Activated B cell treated with CpG ODN at 0.5 μM for 24 hours (primary cell): ENCODE measurements around the gene RTN4RL2. TPM values are rescaled to one million over a fixed set of nuclear protein-coding genes. Genes with fewer than 3 reads are reported as not detected.
A peak's percentile ranks its signal among the peaks of the same experiment; 100 is the strongest.

ENCODE experiments used
- ATAC-seq: fragments of 200-7000 bp; cut with Tn5 transposase; one replicate; pipeline ENCODE4 v1.10.0; 2021; ENCODE audit warnings: low read depth, mild to moderate bottlenecking, moderate library complexity
- CTCF ChIA-PET: fragments of 350-600 bp; sonication (Branson Sonifier 250); formaldehyde crosslinking; loops from one replicate; lab custom pipeline; 2021; ENCODE audit warnings: antibody characterized with exemption; lab: Charles Lee
- POLR2A ChIA-PET: fragments of 350-600 bp; sonication (Branson Sonifier 250); formaldehyde crosslinking; loops from one replicate; lab custom pipeline; 2021; ENCODE audit warnings: antibody characterized with exemption; lab: Charles Lee
- DNase-seq: peaks from one replicate; pipeline ENCODE4 v3.0.0; 2022
- H3K27ac Mint-ChIP-seq: one replicate; pipeline ENCODE4 v1.8.0; 2020; ENCODE audit warnings: mixed read lengths
- H3K27me3 Mint-ChIP-seq: one replicate; pipeline ENCODE4 v1.8.0; 2021; ENCODE audit warnings: mixed read lengths
- H3K36me3 Mint-ChIP-seq: one replicate; pipeline ENCODE4 v1.8.0; 2021; ENCODE audit warnings: low read depth, mixed read lengths
- H3K4me1 Mint-ChIP-seq: one replicate; pipeline ENCODE4 v1.8.0; 2021; ENCODE audit warnings: mixed read lengths
- H3K4me3 Mint-ChIP-seq: one replicate; pipeline ENCODE4 v1.8.0; 2020; ENCODE audit warnings: mild to moderate bottlenecking, mixed read lengths
- H3K9me3 Mint-ChIP-seq: one replicate; pipeline ENCODE4 v1.8.0; 2020; ENCODE audit warnings: mixed read lengths
- CTCF ChIP-seq: fragments of 200-600 bp; IDR thresholded peaks from one replicate; pipeline ENCODE4 v1.8.0; 2022; ENCODE audit warnings: antibody characterized with exemption, mild to moderate bottlenecking
- intact Hi-C: fragments of 100-400 bp; cut with micrococcal nuclease; formaldehyde crosslinking; loops from one replicate; pipeline ENCODE4 v1.15.1; 2024
- total RNA-seq: library from RNA; stranded (reverse); gene quantifications from 2 replicates; pipeline ENCODE4 v1.2.3, GENCODE V29; 2022

RTN4RL2 gene
- total RNA-seq, 1 donor from 2014 or later = 0.13 TPM

- Mint-ChIP-seq H3K27ac (no peak overlapping the region), H3K36me3 (no peaks in the 10 kb centered on the region), H3K9me3 (no peaks in the 10 kb centered on the region), H3K27me3 (peaks cover 9% of the 10 kb centered on the region), H3K4me3 (peak overlapping the region; percentile 50), H3K4me1 (peaks cover 27% of the 10 kb centered on the region)
- ChIA-PET POLR2A (interaction anchor here (0.5 to 1.2 kb wide), 3 partner anchors 10 to 50 kb away, joined by 3 to 5 read pairs (median 3); no protein-coding TSS in a partner anchor), CTCF (interaction anchor here (0.6 to 2.0 kb wide), 7 partner anchors 11 to 23 kb away, joined by 3 to 8 read pairs (median 5); partner anchors contain the start of gene RTN4RL2)
- DNase-seq (no peak), ATAC-seq (no peak)
- no peak for TF ChIP-seq CTCF
- intact Hi-C loops = loop anchor here (2.0 kb wide), 1 partner anchor 47 kb away; the partner anchor contains the start of gene SLC43A3
Measured at GRCh38 chr11:57474017-57474802, 13.9 kb downstream of the RTN4RL2 start.

GRCh38 chr11:57474803-57475115 is 14.4 kb downstream of the RTN4RL2 start:
- peaks cover 32% of the 10 kb centered on the region for H3K4me1 Mint-ChIP-seq
- TF ChIP-seq CTCF = no peak
- no peak overlapping the region for H3K27ac Mint-ChIP-seq
- intact Hi-C loops = loop anchor here (2.0 kb wide), 1 partner anchor 48 kb away; the partner anchor contains the start of gene SLC43A3
- no peak overlapping the region for H3K4me3 Mint-ChIP-seq
- H3K9me3 Mint-ChIP-seq = no peaks in the 10 kb centered on the region
- ChIA-PET CTCF (interaction anchor here (1.0 to 1.5 kb wide), 3 partner anchors 15 to 24 kb away, joined by 3 to 8 read pairs (median 8); partner anchors contain the start of gene RTN4RL2), POLR2A (interaction anchor here (0.5 to 1.2 kb wide), 4 partner anchors 9 to 50 kb away, joined by 3 to 5 read pairs (median 3); no protein-coding TSS in a partner anchor)
- no peak for DNase-seq
- H3K36me3 Mint-ChIP-seq = no peaks in the 10 kb centered on the region
- no peak for ATAC-seq
- peaks cover 9% of the 10 kb centered on the region for H3K27me3 Mint-ChIP-seq

GRCh38 chr11:57475191-57475590 is 14.9 kb downstream of the RTN4RL2 start:
- peaks cover 9% of the 10 kb centered on the region for H3K27me3 Mint-ChIP-seq
- no peaks in the 10 kb centered on the region for H3K36me3 Mint-ChIP-seq
- H3K4me3 Mint-ChIP-seq = peak overlapping the region; percentile 41
- H3K9me3 Mint-ChIP-seq = no peaks in the 10 kb centered on the region
- intact Hi-C loops = loop anchor here (2.0 kb wide), 1 partner anchor 48 kb away; the partner anchor contains the start of gene SLC43A3
- CTCF ChIA-PET = interaction anchor here (1.0 to 1.5 kb wide), 3 partner anchors 16 to 24 kb away, joined by 3 to 8 read pairs (median 8); partner anchors contain the start of gene RTN4RL2
- POLR2A ChIA-PET = interaction anchor here (0.5 to 1.0 kb wide), 3 partner anchors 12 to 49 kb away, joined by 3 to 5 read pairs (median 3); no protein-coding TSS in a partner anchor
- ATAC-seq (no peak), DNase-seq (no peak)
- TF ChIP-seq CTCF = no peak
- no peak overlapping the region for H3K27ac Mint-ChIP-seq
- peaks cover 35% of the 10 kb centered on the region for H3K4me1 Mint-ChIP-seq

- POLR2A ChIA-PET = interaction anchor here (1.1 to 2.9 kb wide), 3 partner anchors 18 to 92 kb away, joined by 3 to 12 read pairs (median 4); partner anchors contain the start of gene UBE2L6
- peak overlapping the region; percentile 61 for H3K27ac Mint-ChIP-seq
- intact Hi-C loops = loop anchor here (1.0 to 2.0 kb wide), 3 partner anchors 9 to 49 kb away; partner anchors contain the start of gene SLC43A3
- CTCF ChIA-PET = interaction anchor here (1.5 to 9.9 kb wide), 2 partner anchors 16 to 17 kb away, joined by 8 to 191 read pairs; partner anchors contain the start of gene RTN4RL2
- peak overlapping the region; percentile 81 for H3K4me3 Mint-ChIP-seq
- DNase-seq (no peak), ATAC-seq (peak; percentile 32)
- H3K36me3 Mint-ChIP-seq = no peaks in the 10 kb centered on the region
- H3K4me1 Mint-ChIP-seq = peaks cover 38% of the 10 kb centered on the region
- H3K9me3 Mint-ChIP-seq = no peaks in the 10 kb centered on the region
- H3K27me3 Mint-ChIP-seq = peaks cover 9% of the 10 kb centered on the region
- TF ChIP-seq CTCF = no peak
Measured at GRCh38 chr11:57475671-57476046, 15.3 kb downstream of the RTN4RL2 start.
